AG09309 (cell line): Measurements from ENCODE around the gene CTIF.

Source experiments
- DNase-seq: peaks from one replicate; pipeline ENCODE4 v3.0.0-alpha.2; 2010; ENCODE audit warnings: low read depth
- H3K4me3 ChIP-seq: 2 replicates; pipeline ENCODE4 v1.5.1; 2011; ENCODE audit warnings: mild to moderate bottlenecking, low read depth, low read length, moderate library complexity; ENCODE audit not compliant: control insufficient read depth
- CTCF ChIP-seq: IDR thresholded peaks from 2 replicates; pipeline ENCODE4 v1.5.1; 2011; ENCODE audit warnings: mild to moderate bottlenecking, low read depth, low read length, inconsistent platforms; ENCODE audit not compliant: insufficient read depth, control insufficient read depth; ENCODE audit errors: missing control alignments

CTIF gene

GRCh38 chr18:48703418-48703817 lies 164.6 kb downstream of the CTIF start:
- DNase-seq: no peak
- H3K4me3 ChIP-seq: no peak overlapping the region
- no peak for TF ChIP-seq CTCF

- no peak for TF ChIP-seq CTCF
- DNase-seq: no peak
- H3K4me3 ChIP-seq: no peak overlapping the region
Observed at GRCh38 chr18:48705043-48705442, 166.2 kb downstream of the CTIF start.

GRCh38 chr18:48705531-48705930 lies 166.7 kb downstream of the CTIF start:
- TF ChIP-seq CTCF: no peak
- no peak for DNase-seq
- H3K4me3 ChIP-seq: no peak overlapping the region

GRCh38 chr18:48706731-48707130 lies 167.9 kb downstream of the CTIF start:
- no peak for DNase-seq
- TF ChIP-seq CTCF: no peak
- no peak overlapping the region for H3K4me3 ChIP-seq

- no peak for TF ChIP-seq CTCF
- H3K4me3 ChIP-seq: no peak overlapping the region
- no peak for DNase-seq
Observed at GRCh38 chr18:48707636-48708296, 168.9 kb downstream of the CTIF start.

- no peak overlapping the region for H3K4me3 ChIP-seq
- no peak for TF ChIP-seq CTCF
- DNase-seq: no peak
Observed at GRCh38 chr18:48708807-48709206, 170.0 kb downstream of the CTIF start.
